IPS-11a (cell line): ENCODE measurements around the gene GALNT2.

Experiments
- H3K4me3 ChIP-seq: one replicate; pipeline ENCODE4 v1.5.1; 2013; ENCODE audit warnings: low read depth, low read length, control low read depth

GALNT2 gene

DNA sequence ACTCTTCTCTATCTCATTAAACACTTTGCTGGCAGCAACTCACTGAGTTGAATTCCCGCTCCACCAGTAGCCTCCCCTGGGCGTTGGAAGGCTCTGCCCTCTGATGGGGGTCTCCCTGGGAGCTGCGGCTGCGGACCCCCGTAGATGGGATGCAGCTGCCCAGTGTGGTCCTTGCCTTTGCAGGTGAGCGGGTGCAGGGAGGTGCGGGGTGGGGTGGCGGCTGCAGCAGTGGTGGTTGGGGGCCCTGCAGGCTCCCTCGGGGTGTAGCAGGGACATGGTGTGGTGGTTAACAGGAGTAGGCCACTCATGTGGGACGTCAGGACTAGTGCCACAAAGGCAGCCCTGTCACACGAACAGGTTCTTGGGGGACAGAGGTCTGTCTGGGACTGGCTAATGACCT is 42.0 kb downstream of the GALNT2 start:
- no peak overlapping the region for H3K4me3 ChIP-seq

DNA sequence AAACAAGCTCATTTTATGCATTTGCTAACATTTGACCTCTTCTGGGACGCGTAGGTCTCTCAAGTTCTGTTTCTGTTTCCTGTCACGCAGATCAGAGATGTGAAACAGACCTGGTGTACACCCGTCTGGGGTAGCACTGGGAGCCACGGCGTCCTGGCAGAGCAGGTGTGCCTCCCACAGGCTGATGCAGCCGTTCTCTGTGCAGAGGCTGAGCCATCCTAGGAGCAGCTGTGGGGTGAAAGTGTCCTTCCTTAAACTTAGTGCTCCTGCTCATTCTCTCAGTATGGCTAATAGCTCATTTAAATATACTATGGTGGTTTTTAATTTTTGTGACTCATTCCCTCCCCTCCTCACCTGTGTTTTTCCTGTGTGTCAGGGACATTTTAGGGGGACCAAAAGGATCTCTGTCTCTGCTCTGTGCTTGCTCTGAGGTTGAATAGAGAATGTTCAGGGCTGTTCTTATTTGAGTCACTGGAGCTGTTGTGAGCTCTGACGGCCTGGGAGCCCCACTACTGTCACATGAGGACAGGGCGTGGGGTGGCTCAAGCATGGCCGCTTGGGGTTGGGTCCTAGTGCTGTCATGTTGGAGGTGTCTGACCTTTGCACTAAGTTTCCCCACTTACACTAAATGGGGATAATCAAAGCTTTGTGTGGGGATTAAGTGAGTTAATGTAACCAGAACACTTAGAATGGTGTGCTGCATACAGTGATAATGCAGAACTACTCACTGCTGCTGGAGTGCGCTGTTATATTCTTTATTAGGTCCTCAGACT is 43.0 kb downstream of the GALNT2 start:
- H3K4me3 ChIP-seq: no peak overlapping the region

- no peak overlapping the region for H3K4me3 ChIP-seq
These were observed 43.9 kb downstream of the GALNT2 start for GRCh38 chr1:230110971-230111370.

DNA sequence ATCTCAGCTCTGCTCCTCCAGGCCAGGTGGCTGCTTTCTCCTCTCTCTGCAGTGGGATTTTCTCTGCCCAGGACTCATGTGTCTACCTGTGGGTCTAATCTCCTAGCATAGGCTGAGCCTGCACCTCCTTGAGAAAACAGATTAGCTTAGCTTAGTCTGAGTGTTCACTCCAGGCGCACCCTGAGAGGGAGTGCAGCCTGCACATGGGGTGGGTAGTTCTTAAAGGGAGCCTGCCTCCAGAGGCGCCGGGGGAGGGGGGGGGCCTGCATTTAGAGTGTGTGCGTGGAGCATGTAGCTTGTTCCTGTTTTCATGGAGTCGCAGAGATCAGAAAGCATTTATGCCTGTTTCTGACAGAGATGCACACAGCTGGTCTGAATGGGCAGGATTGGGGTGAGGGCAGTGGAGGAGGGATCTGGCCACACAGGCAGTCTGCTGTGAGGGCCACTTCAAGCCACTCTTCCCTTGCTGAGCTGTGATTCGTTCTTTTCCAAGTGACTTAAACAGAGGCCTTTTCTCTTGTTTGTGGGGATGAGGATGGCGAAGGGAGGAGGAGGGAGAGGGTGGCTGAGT is 45.2 kb downstream of the GALNT2 start:
- H3K4me3 ChIP-seq: no peak overlapping the region

DNA sequence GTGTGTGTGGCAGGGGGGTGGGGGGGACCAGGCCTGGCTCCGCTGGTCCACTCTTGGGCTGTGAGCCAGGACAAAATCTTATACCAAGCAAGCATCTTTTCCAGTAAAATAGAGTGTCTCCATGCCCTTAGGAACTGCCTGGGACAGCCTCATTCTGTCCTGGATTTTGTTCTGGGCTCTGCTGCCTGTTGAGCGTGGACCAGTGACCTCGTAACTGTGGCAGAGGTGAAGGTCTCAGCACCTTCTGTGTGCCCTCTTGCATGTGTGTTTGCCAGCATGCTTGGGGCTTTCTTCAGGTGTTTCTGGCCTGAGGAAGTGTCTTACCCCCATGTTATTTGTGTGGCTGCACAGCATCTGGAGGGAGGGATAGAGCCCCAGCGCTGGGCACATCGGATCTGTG is 45.7 kb downstream of the GALNT2 start:
- no peak overlapping the region for H3K4me3 ChIP-seq

DNA sequence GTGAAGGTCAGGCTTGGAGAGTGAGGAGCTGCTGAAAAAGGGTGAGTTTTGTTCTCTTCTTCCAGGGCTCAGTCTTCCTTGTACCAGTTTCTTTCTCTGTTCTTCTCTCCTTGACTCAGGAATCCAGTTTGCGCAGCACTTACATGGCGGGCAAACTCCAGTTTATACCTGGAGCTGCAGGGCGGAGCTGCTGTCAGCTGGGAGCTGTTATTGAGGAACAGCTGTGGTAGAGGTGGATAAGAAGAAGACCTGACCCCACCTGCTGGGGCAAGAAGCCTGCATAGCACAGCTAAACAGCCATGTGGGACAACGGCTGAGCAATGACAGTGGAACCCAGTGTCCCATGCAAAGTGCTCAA is 46.2 kb downstream of the GALNT2 start:
- no peak overlapping the region for H3K4me3 ChIP-seq

DNA sequence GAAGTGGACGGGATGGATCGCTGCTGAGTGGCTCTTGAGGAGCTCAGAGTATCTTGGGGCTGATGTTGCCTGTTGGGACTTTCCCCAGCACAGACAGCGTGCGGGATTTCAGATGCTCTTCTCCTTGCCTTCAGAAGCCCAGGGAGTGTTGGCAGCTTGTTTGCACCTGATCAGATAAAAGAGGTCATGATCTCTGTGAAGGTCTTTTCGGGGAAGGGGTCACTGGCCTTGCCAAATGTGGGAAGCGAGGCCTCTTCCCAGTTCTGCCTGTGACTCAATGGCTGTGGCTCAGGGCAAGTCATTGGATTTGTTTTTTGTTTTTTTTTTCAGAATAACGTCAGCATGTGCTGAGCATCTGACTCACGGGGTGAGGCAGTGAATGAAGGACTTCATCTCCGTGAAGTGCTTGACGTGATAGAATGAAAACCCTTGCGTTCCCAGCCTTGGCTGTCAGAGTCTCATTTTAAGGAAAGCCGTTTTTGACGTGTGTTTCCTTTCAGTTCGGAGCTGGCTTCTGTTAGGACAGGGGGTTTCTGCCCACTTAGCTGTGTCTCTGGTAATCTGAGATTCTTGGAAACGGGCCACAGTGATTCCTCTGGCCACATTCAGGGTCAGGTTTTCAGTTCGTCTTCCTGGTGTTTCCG is 46.7 kb downstream of the GALNT2 start:
- no peak overlapping the region for H3K4me3 ChIP-seq

DNA sequence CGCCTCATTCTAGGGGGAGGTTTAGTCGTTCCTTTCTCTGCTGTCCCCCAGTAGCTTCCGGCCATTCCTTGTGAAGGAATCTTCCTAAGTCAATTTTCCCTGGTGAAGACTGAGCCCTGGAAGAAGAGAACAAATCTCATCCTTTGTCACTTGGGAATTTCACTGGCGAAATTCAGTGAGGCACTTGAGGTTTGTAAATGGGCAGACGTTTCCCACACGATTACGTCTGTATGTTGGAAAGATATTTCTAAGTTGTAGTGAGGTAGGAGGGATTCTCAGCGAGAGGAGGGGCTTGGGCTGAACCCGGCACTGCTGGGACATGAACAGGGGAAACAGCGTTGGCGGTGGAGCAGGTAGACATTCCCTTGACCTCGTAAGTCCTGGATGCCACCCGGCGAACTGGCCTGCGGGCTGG is 47.2 kb downstream of the GALNT2 start:
- H3K4me3 ChIP-seq: no peak overlapping the region

GRCh38 chr1:230117694-230118093 is 50.7 kb downstream of the GALNT2 start:
- H3K4me3 ChIP-seq: no peak overlapping the region

GRCh38 chr1:230119340-230119739 is 52.3 kb downstream of the GALNT2 start:
- H3K4me3 ChIP-seq: no peak overlapping the region

DNA sequence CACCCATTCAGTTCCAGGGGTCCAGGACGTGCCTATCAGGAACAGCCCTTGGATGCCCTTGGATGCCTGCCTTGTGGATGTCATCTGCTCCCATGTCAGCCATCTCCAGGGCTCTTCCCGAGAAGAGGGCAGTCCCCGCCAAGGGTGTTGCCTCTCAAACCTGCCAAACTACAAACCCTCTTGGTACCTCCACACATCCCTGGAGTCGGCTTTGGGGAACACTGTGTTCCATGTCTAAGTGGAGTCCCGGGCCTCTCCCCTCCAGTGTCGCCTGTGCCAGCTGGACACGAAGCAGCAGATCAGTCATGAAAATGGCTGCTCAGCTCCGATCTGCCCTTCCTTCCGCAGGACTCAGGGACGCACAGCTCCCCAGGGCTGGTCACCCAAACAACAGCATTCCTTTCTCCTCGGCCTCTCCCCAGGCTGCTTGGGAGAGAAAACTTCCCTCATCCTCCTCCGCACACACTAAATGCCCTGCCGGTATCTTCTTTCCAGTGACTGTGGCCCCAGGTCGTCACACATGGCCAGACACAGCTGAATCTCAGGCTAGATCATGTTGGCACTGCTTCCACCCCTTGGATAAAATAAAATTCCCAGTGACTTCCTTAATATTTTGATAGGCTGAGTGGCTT is 53.4 kb downstream of the GALNT2 start:
- no peak overlapping the region for H3K4me3 ChIP-seq

DNA sequence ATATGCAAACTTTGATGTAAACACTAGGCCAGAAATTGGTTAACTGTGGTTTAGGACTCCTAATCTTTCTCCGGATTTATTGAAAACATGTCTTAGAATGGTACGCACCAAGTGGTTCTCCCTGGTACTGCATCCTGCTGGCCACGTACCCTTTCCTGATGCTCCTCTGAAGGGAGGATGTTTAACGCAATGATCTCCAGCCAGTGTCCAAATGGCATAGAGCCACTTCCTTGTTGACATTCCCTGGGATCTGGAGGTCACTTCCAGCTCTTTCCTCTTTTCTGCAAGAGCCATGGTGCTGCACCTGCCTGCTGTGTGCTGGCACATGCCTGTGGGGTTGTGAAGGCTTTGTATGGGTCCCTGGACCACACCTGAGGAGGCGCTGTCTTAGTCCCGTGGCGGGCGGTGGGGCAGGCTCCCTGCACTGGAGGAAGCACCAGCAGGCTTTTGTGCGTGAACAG is 53.9 kb downstream of the GALNT2 start:
- H3K4me3 ChIP-seq: no peak overlapping the region

DNA sequence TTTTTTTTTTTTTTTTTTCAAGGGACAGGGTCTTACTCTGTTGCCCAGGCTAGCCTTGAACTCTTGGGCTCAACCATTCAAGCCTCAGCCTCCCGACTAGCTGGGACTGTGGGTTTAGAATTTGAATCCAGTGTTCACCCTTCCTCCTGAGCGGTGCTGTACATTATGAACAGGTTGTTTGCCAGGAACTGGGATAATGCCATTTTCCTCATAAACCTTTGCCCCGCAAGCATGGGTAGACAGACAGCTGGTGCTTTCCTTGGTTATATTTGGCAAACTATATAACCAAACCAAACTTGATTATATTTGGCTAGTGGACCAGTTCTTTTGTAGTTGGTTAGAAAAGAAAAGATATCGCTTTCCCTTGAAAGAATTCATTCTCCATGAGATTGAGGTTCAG is 54.9 kb downstream of the GALNT2 start:
- no peak overlapping the region for H3K4me3 ChIP-seq

GRCh38 chr1:230122366-230123279 is 55.6 kb downstream of the GALNT2 start:
- no peak overlapping the region for H3K4me3 ChIP-seq

DNA sequence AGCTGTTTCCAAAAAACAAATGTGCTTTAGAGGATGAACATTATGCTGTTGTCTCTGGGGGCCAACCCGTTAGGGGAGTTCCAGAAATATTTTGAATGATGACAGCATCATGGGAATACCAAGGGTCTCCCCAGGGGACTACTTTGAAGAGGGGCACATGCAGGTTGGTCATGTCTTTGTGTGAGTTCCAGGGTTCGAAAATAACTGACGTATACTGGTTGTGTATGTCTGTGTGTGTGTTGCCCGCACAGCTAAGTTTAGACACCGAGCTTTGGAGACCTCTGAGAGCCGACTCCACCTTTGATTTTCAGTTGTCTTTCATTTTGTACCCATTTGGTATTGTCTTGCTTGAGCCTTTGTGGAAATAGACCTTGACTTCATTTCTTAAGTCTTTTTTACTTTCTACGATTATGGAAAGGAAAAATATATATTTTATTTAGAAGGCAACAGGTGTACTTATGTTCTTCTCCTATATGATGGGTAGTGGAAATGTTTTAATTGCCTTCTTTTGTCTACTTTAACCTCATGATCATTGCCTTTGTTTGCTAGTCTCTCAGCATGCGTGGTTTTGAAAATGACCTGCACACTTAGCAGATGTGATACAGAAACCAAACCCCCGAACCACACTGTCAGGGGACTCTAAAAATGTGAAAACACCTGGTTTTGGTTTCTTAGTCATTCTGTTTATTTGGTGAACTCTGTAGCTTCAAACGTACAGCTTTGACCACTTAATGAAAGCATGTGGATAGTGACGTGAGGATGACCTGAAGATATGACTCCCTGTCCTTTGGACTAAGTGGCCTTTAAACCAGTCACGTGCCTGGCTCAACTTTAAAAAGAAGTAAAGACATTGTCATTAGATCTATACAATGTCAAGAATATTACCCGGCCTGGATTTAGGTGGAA is 56.5 kb downstream of the GALNT2 start:
- no peak overlapping the region for H3K4me3 ChIP-seq

- no peak overlapping the region for H3K4me3 ChIP-seq
These were observed 57.4 kb downstream of the GALNT2 start for GRCh38 chr1:230124186-230125128.

DNA sequence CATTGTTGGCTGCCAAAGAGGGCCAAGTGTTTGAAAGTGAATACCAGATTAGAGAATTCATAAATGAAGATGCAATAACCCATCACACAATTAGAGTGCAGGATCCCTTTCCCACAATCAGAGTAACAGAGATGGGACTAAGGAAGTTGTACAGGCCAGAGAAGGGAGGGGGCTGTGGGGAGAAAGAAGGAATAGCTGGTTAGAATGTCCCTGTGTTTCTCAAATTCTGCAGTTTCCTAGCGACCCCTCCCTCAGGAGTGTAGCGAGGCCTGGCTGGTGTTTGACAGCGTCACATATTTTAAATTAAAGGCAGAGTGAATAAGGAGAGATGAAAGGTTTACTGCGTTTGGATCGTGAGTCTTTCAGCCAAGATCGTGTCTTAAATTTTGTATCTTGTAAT is 58.1 kb downstream of the GALNT2 start:
- no peak overlapping the region for H3K4me3 ChIP-seq

GRCh38 chr1:230125640-230126528 is 58.8 kb downstream of the GALNT2 start:
- H3K4me3 ChIP-seq: no peak overlapping the region
